NCI-H2029 (cell line): ENCODE measurements around the gene SCML1.

Experiments used
- DNase-seq: peaks from one replicate; lab custom pipeline; 2025; lab: John Stamatoyannopoulos, UW

Gene SCML1

DNA sequence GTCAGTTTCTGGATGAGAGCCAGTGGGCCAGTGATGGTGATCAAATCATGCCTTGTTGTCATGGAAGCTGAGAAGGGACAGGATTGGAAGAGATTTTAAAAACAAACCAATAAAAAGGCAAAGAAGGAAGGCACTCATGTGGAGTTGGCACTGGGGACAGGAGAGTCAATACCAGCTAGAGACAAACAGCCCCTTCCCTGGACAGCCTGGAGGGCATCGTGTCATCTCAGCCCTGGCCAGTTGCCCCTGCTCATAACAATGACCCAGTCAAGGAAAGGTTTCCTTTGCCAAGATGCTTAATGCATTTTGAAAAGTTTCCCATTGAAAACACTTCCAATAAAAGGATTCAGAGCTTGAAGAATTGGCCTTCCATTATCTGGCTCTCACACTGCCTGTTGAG lies 55.5 kb downstream of the SCML1 start:
- peak; percentile 44 for DNase-seq

DNA sequence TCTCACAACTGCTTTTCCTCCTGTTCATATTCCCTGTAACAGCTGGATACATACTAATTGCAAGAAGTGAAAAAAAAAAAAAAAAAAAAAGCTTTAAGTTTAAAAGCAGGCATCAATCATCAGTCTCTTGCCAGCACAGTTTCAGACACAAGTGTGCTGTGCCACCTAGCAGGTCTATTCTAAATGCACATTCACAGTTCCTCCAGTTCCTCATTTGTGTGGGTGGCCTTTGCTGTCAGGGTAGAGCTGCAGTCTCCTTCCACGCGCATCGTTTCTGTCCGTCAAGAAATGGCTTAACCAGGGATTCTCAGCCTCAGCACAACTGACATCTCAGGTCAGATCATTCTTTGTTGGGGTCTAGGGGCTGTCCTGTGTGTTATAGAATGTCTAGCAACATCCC lies 61.6 kb downstream of the SCML1 start:
- no peak for DNase-seq

DNA sequence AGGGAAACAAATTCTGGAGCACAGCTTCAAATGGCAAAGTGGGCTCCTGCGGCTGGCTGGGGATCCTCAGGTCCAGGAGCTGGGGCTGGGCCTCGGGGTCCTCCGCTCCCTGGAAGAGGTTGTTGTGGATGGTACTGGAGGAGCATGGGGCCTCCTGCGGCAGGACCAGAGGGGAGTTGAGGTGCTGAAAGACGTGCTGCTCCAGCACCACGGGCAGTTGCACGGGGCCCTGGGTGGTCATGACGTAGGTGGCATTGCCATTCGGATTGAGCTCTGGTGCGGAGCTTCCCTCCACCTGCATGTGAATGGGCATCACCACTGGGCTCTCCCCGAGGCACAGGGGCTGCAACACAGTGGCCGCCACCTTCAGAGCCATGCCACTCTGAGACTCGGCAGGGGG lies 64.1 kb downstream of the SCML1 start:
- no peak for DNase-seq

DNA sequence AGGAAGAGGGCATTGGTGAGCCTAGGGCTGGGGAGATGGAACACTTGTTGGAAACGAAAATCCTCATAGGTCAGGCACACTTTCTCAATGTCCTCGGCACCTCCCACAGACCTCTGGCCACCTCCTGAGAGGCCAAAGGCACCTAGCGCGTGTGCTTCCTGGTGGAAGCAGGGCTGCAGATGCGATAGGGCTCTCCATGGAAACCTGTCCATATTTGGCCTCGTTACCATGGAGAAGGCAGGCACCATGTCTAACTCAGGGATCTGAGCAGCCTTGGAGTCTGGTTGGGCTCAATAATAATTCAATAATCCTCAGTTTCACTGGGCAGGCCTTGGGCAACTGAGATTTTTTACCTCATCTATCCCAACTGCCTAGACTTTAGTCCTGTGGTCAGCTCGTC lies 65.5 kb downstream of the SCML1 start:
- no peak for DNase-seq

DNA sequence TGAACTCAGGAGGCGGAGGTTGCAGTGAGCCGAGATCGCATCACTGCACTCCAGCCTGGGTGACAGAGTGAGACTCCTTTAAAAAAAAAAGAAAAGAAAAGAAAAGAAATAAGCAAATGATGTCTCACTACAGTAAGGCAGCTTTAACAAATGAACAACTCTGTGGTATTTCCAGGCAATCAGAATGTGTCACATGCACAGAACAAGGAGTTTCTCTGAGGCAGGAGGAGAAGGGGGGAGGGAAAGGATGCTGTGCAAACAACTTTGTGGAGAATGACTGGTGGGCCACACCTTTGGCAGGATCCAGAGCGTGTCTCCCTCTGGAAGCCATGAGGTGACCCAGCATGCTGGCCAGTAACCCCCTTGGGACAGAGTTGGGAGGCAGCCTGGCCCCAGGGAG lies 66.2 kb downstream of the SCML1 start:
- no peak for DNase-seq
